BE2C (cell line): ENCODE data around the gene RHEBL1.

ENCODE experiments used
- DNase-seq: peaks from one replicate; pipeline ENCODE4 v3.0.0-alpha.2; 2020
- H3K27me3 ChIP-seq: fragments of 250-450 bp; sonication (Bioruptor Pico); 2 replicates; pipeline ENCODE4 v1.5.1; 2020; ENCODE audit warnings: mild to moderate bottlenecking
- H3K36me3 ChIP-seq: fragments of 250-450 bp; sonication (Bioruptor Pico); 2 replicates; pipeline ENCODE4 v1.5.1; 2020; ENCODE audit warnings: mild to moderate bottlenecking
- H3K4me1 ChIP-seq: fragments of 250-450 bp; sonication (Bioruptor Pico); 2 replicates; pipeline ENCODE4 v1.5.1; 2020
- H3K4me3 ChIP-seq: 2 replicates; pipeline ENCODE4 v1.5.1; 2011; ENCODE audit warnings: low read depth, low read length
- H3K9me3 ChIP-seq: fragments of 250-450 bp; sonication (Bioruptor Pico); 2 replicates; pipeline ENCODE4 v1.5.1; 2020
- CTCF ChIP-seq: IDR thresholded peaks from 2 replicates; pipeline ENCODE4 v1.5.1; 2012; ENCODE audit warnings: mild to moderate bottlenecking, low read depth, low read length

RHEBL1 gene

GRCh38 chr12:49027846-49028555, 41.8 kb downstream of the RHEBL1 start:
- peaks cover 94% of the 10 kb centered on the region for H3K36me3 ChIP-seq

GRCh38 chr12:49026678-49027480, 42.9 kb downstream of the RHEBL1 start:
- no peaks in the 10 kb centered on the region for H3K9me3 ChIP-seq
- peaks cover 94% of the 10 kb centered on the region for H3K36me3 ChIP-seq
- no peak for TF ChIP-seq CTCF
- no peak overlapping the region for H3K4me3 ChIP-seq
- no peak for DNase-seq
- H3K27me3 ChIP-seq, result no peaks in the 10 kb centered on the region
- no peaks in the 10 kb centered on the region for H3K4me1 ChIP-seq

More at GRCh38 chr12:49027846-49028555, 41.8 kb downstream of the RHEBL1 start:
- Histone ChIP-seq H3K27me3 (no peaks in the 10 kb centered on the region), H3K4me1 (no peaks in the 10 kb centered on the region), H3K4me3 (no peak overlapping the region), H3K9me3 (no peaks in the 10 kb centered on the region)
- no peak for TF ChIP-seq CTCF
- no peak for DNase-seq

- DNase-seq, result no peak
- Histone ChIP-seq H3K4me3 (no peak overlapping the region), H3K4me1 (no peaks in the 10 kb centered on the region), H3K9me3 (no peaks in the 10 kb centered on the region), H3K27me3 (no peaks in the 10 kb centered on the region), H3K36me3 (peaks cover 93% of the 10 kb centered on the region)
- no peak for TF ChIP-seq CTCF
Measured at GRCh38 chr12:49026101-49026500, 43.7 kb downstream of the RHEBL1 start.

GRCh38 chr12:49025463-49025862, 44.3 kb downstream of the RHEBL1 start:
- DNase-seq, result no peak
- Histone ChIP-seq H3K4me1 (no peaks in the 10 kb centered on the region), H3K4me3 (no peak overlapping the region), H3K9me3 (no peaks in the 10 kb centered on the region), H3K36me3 (peaks cover 86% of the 10 kb centered on the region), H3K27me3 (no peaks in the 10 kb centered on the region)
- no peak for TF ChIP-seq CTCF

- no peaks in the 10 kb centered on the region for H3K9me3 ChIP-seq
- no peak overlapping the region for H3K4me3 ChIP-seq
- H3K36me3 ChIP-seq, result peaks cover 79% of the 10 kb centered on the region
- TF ChIP-seq CTCF, result no peak
- no peaks in the 10 kb centered on the region for H3K27me3 ChIP-seq
- no peaks in the 10 kb centered on the region for H3K4me1 ChIP-seq
- no peak for DNase-seq
Measured at GRCh38 chr12:49024543-49024942, 45.2 kb downstream of the RHEBL1 start.

- H3K4me3 ChIP-seq, result no peak overlapping the region
- no peak for TF ChIP-seq CTCF
- no peaks in the 10 kb centered on the region for H3K27me3 ChIP-seq
- H3K4me1 ChIP-seq, result no peaks in the 10 kb centered on the region
- H3K9me3 ChIP-seq, result no peaks in the 10 kb centered on the region
- DNase-seq, result no peak
- peaks cover 72% of the 10 kb centered on the region for H3K36me3 ChIP-seq
Measured at GRCh38 chr12:49023812-49024211, 46.0 kb downstream of the RHEBL1 start.
